Fibroblast of villous mesenchyme (primary cell): ENCODE measurements around the gene DYNC2I2. TPM values are rescaled to one million over a fixed set of nuclear protein-coding genes. Genes with fewer than 3 reads are reported as not detected.

Source experiments
- DNase-seq: peaks from one replicate; pipeline ENCODE4 v3.0.0-alpha.2; 2010; ENCODE audit warnings: low read depth
- H3K4me3 ChIP-seq: 2 replicates; pipeline ENCODE4 v1.5.1; 2011; ENCODE audit warnings: low read depth, mild to moderate bottlenecking, low read length
- total RNA-seq: library from RNA; depleted of rRNA; stranded (reverse); fragments of >200 nt; gene quantifications from 2 replicates; pipeline ENCODE4 v1.2.3, GENCODE V29; 2012
- TF ChIP-seq, protein P1 (sequence below): IDR thresholded peaks from 2 replicates; pipeline ENCODE4 v1.5.1; 2012; ENCODE audit warnings: low read depth, mild to moderate bottlenecking, low read length; ENCODE audit not compliant: insufficient read depth

DYNC2I2 gene
- total RNA-seq, 1 donor: 52.2 TPM

DNA sequence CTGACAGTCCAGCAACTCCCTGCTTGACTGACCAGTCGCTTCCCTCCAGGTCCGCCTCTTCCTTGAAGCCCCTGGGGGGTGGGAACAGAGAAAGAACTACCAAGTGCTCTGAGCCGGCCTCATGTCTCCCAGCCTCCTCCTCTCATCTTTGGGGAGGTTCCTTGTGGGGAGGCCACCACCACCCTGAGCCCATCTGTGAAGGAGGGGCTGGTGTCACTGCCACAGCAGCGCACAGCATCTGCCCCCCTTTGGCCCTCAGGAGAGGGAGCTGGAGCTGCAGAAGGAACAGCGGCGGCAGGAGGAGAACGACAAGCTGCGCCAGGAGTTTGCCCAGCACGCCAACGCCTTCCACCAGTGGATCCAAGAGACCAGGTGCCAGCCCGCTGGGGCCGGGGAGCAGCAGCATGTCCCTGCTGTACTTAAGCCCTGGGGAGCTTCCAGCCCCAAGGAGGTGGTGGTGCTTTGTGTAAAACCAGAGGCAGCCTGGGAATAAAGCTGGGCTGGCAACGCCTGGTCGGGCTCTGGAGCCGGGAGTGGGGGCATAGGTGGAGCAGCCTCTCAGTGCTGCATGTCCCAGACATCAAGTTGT is 29.4 kb downstream of the DYNC2I2 start:
- no peak overlapping the region for H3K4me3 ChIP-seq
- TF ChIP-seq, protein P1, sequence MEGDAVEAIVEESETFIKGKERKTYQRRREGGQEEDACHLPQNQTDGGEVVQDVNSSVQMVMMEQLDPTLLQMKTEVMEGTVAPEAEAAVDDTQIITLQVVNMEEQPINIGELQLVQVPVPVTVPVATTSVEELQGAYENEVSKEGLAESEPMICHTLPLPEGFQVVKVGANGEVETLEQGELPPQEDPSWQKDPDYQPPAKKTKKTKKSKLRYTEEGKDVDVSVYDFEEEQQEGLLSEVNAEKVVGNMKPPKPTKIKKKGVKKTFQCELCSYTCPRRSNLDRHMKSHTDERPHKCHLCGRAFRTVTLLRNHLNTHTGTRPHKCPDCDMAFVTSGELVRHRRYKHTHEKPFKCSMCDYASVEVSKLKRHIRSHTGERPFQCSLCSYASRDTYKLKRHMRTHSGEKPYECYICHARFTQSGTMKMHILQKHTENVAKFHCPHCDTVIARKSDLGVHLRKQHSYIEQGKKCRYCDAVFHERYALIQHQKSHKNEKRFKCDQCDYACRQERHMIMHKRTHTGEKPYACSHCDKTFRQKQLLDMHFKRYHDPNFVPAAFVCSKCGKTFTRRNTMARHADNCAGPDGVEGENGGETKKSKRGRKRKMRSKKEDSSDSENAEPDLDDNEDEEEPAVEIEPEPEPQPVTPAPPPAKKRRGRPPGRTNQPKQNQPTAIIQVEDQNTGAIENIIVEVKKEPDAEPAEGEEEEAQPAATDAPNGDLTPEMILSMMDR: no peak
- no peak for DNase-seq

DNA sequence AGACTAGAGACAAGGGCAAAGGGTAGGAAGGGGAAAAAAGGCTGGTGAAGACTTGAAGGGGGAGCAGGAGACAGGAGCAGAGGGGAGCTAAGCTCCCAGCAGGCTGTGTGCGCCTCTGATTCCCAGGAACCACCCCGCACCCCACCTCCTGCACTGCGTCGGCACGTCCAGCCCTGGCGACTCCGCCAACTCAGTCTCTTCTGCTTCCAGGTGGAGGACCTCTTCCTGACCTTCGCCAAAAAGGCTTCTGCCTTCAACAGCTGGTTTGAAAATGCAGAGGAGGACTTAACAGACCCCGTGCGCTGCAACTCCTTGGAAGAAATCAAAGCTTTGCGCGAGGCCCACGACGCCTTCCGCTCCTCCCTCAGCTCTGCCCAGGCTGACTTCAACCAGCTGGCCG is 30.5 kb downstream of the DYNC2I2 start:
- no peak overlapping the region for H3K4me3 ChIP-seq
- DNase-seq: no peak
- TF ChIP-seq, protein P1: no peak

DNA sequence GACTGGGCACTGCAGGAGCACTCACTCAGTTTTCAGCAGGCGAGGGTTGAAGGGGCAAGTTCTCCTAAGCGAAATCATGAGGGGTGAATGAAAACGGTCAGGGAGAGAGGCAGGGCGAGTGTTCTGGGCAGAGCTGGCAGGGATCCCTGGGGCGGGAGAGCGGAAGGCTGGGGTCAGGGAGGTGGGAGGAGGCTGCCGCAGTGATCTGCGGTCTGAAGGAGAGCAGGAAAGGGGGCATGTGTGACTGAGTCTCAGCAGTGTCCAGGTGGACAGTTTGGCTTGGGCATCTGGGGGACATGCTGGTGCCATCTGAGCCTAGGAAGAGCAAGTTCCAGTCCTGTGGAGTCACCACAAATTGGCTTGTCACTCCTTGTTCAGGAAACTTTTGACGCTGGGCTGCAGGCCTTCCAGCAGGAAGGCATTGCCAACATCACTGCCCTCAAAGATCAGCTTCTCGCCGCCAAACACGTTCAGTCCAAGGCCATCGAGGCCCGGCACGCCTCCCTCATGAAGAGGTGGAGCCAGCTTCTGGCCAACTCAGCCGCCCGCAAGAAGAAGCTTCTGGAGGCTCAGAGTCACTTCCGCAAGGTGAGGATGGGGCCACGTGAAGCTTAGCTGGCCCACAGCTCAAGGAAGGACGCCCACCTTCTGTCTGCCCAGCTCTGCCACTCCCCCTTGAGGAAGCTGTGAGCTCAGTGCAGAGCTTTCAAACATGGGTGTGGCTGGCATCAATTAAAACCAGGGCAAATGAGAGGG is 31.1 kb downstream of the DYNC2I2 start:
- TF ChIP-seq, protein P1: no peak
- no peak overlapping the region for H3K4me3 ChIP-seq
- DNase-seq: no peak

DNA sequence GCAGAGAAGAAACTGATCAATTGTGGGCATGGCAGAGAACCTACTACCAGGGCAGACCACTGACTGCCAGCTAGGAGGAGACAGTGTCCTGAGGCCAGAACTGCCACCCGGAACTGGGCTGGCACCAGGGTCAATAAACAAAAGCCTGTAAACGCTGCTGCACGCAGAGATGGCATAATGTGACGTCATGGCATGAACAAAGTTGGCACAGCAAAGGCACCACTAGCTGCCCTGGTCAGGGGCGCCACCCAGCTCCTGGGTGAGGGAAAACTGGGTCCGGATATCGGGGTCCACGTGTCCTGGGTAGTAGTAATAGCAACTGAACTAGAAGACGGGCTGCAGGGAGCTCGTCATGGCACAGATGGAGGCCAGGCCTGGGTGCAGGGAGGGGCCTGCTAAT is 32.1 kb downstream of the DYNC2I2 start:
- no peak for DNase-seq
- TF ChIP-seq, protein P1: no peak
- no peak overlapping the region for H3K4me3 ChIP-seq

DNA sequence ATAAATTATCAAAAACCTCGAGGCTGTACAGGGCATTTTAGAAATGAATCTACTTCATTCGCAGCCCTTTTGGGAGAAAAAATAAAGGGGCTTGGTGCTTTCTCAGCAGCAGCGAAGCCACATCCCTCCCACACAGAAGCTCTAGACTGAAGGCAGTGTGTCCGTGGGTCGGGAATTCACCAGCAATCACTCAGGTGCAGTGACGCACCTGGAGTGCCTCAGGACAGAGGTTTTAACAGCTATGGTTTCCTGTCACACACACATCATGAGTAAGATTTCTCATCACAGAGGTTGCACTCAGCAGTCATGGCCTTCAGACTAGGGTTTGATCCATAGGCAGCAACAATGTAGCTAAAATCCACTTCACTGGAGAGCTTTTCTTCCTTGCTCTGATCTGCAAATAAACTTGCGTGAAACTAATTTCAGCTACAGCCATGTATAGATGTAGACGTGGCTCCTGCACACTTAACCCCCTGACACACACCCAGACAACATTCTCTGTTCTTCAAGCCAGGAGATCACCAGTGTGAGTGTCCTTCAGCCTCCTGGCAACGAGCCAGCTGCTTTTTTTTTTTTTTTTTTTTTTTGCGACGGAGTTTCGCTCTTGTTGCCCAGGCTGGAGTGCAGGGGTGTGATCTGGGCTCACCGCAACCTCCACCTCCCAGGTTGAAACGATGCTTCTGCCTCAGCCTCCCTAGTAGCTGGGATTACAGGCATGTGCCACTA is 34.8 kb downstream of the DYNC2I2 start:
- no peak for DNase-seq
- TF ChIP-seq, protein P1: no peak
- no peak overlapping the region for H3K4me3 ChIP-seq

DNA sequence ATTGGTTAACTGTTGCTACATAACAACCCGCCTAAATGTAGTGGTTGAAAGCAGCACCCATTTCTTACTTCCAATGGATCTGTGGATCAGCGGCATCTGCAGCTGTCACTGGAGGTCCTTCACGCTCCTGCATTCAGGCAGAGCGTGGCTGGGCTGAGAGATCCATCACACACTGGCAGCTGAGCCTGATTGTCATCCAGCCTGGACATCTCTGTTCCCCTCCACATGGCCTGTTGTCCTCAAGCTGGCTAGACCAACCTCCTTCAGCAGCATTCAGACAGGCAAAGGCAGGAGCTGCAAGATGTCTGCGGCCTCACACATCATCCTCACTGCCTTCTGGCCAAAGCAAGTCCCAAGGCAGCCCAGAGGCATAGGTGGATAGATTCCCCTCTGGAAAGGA is 36.9 kb downstream of the DYNC2I2 start:
- DNase-seq: no peak
- TF ChIP-seq, protein P1: no peak

More for the DNA sequence above, 36.9 kb downstream of the DYNC2I2 start:
- H3K4me3 ChIP-seq: no peak overlapping the region
